ENCODE results near the gene GLIPR1L2. TPM values are rescaled to one million over a fixed set of nuclear protein-coding genes. Genes with fewer than 3 reads are reported as not detected.
"Not testable (repeated sequence)": the region's sequence is repeated elsewhere in the genome, so short reads cannot be mapped to it uniquely, and the experiment has no call there.

GLIPR1L2 gene
- total RNA-seq, 2 experiments from 2014 or later = not detected

- ChIA-PET CTCF (no interaction called here), POLR2A (no interaction called here)
Observed at GRCh38 chr12:75427491-75427890, 36.6 kb downstream of the GLIPR1L2 start.

DNA sequence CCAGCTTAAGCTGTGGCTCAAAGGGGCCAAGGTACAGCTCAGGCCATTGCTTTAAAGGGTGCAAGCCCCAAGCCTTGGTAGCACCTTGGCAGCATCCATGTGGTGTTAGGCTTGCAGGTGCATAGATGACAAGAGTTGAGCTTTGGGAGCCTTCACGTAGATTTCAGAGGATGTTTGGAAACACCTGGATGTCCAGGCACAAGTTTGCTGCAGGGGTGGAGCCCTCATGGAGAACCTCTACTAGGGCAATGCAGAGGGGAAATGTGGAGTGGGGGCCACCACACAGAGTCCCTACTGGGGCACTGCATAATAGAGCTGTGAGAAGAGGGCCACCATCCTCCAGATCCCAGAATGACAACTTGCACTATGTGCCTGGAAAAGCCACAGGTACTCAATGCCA lies 37.9 kb downstream of the GLIPR1L2 start:
- ChIA-PET POLR2A (no interaction called here), CTCF (no interaction called here)

GRCh38 chr12:75432924-75433323 lies 42.0 kb downstream of the GLIPR1L2 start:
- CTCF ChIA-PET = no interaction called here

DNA sequence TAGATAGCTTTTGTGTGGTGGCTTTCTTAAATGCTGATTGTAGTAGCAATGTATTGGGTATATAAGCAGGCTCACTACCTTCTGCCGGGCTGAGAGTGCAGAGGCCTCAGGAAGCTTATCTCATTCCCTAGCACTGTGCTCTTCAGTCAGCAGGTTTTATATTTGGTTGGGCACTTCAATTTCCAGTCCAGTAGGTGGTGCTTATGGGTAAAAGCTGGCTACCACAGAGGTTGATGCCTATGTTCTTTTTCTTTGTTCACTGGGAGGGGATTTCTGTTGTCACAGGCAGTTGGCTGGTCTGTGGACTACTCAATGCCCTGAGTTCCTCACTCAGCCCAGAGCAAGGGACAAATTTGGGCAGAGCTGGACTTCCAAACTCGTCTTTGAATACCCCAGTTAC lies 46.7 kb downstream of the GLIPR1L2 start:
- CTCF ChIA-PET = interaction anchor here (1.1 to 1.4 kb wide), 3 partner anchors 30 to 70 kb away, joined by 3 to 6 read pairs (median 4); no protein-coding TSS in a partner anchor
- POLR2A ChIA-PET = no interaction called here

More at GRCh38 chr12:75432924-75433323, 42.0 kb downstream of the GLIPR1L2 start:
- POLR2A ChIA-PET = no interaction called here

DNA sequence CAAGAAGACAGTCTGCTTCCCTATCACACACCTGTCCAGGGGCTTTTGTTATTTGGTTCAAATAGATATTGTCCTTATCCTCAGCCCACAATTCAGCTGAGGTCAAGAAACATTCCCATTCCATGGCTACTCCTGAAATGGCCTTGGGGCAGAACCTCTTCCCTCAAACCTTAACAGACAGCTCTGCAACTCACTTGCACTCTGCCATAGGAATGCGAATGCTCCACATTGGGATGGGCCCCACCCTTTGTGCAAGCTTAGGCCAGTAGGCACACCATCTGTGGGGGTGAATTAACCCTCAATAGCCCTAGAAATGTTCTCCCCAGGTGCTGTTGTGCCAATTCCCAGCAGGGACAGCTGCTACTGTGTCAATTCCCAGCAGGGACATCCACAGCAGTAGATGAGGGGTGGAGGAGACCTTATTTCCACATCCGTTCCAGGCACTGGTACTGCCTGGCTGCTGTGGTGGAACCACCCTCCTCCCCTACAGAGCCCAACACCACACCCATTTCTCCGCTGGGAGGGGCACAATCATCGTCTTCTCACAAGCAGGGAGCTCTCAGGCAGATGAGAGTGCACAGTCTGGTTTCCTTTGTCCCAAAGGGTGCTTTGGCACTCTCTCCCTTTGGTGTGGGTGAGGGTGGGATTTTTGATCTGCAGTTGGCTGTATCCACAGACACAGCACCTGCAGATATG lies 47.3 kb downstream of the GLIPR1L2 start:
- ChIA-PET POLR2A (no interaction called here), CTCF (interaction anchor here (1.1 to 1.4 kb wide), 3 partner anchors 31 to 70 kb away, joined by 3 to 6 read pairs (median 4); no protein-coding TSS in a partner anchor)

- POLR2A ChIA-PET = no interaction called here
- CTCF ChIA-PET = no interaction called here
Observed at GRCh38 chr12:75439048-75439447, 48.2 kb downstream of the GLIPR1L2 start.

- ChIA-PET CTCF (no interaction called here), POLR2A (no interaction called here)
Observed at GRCh38 chr12:75439930-75440329, 49.0 kb downstream of the GLIPR1L2 start.

- POLR2A ChIA-PET, CTCF ChIA-PET: not testable (repeated sequence)
Observed at GRCh38 chr12:75441687-75442449, 51.0 kb downstream of the GLIPR1L2 start.

- CTCF ChIA-PET, POLR2A ChIA-PET: not testable (repeated sequence)
Observed at GRCh38 chr12:75442454-75442853, 51.6 kb downstream of the GLIPR1L2 start.

GRCh38 chr12:75443709-75444108 lies 52.8 kb downstream of the GLIPR1L2 start:
- ChIA-PET POLR2A (no interaction called here), CTCF (no interaction called here)

GRCh38 chr12:75444429-75445136 lies 53.7 kb downstream of the GLIPR1L2 start:
- ChIA-PET CTCF (no interaction called here), POLR2A (no interaction called here)

- CTCF ChIA-PET, POLR2A ChIA-PET: not testable (repeated sequence)
Observed at GRCh38 chr12:75445137-75445507, 54.2 kb downstream of the GLIPR1L2 start.

DNA sequence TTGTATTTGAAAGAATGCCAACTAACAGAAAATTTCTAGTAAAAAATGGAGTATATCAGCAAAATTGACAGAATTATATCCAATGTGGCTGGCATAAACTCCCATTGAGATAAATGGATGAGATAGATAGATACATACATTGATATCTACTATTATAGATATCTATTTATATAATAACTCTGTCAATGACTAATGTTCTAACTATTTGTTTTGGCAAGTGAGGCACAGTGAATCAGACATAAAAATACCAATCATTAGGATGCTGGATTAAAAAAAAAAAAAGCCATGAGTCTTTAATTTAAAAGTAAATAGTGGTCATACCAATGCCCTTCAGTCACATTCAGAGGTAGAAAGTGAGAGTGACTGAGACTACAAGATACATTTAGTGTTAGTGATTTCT lies 56.0 kb downstream of the GLIPR1L2 start:
- ChIA-PET POLR2A (no interaction called here), CTCF (no interaction called here)

DNA sequence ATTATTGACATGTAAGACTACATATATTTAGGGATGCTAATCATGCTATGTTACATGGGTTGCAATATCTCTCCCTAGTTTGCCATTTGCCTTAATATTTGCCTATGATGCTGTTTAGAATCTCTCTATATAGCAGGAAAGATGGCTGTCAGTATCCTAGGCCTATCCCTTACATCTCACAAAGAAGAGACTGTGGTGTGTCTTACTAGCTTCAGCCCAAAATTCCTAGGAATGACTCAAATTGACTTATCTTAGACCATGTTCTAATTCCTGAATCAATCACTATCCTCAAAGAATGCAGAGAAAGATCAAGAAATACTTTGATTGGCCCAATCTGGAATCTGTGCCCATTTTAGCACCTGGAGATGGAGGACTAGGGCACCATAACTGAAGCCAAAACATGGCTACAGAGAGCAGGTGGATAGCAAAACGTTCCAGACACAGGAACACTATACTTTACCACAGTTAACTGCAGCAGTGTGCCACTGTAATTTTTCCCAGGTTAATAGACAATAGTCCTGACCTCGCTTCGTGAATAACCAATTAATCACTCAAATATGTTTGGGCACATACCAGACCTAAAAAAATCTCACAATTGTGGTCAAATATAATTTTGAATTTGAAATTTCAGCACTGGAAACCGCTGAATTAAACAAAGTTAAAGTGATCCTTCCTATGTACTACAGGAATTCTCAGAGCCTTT lies 57.0 kb downstream of the GLIPR1L2 start:
- POLR2A ChIA-PET = no interaction called here

GRCh38 chr12:75452675-75453330 lies 61.9 kb downstream of the GLIPR1L2 start:
- ChIA-PET POLR2A (no interaction called here), CTCF (no interaction called here)

More for the DNA sequence above, 57.0 kb downstream of the GLIPR1L2 start:
- CTCF ChIA-PET = no interaction called here

DNA sequence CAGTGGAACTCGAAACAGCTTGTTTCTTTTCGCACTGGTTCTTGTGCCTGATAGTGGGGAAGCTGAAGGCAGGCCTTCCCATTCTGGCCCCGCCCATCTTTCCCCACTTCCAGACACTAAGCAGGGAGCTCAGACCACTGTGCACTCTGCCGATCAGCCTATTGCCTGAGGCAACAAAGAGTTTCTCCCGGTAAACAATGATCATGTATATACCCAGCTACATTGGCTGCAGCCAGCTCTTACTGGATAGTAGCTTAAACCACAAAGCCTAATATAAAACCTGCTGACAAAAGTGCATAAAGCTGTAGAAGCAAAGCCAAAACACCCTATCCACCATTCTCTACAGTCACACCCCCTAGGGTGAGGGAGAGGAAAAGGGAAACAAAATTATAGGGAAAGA lies 65.0 kb downstream of the GLIPR1L2 start:
- ChIA-PET POLR2A (interaction anchor here (0.6 kb wide), 1 partner anchor 14 kb away, joined by 8 read pairs; no protein-coding TSS in a partner anchor), CTCF (interaction anchor here (1.5 kb wide), 1 partner anchor 25 kb away, joined by 8 read pairs; the partner anchor contains the start of gene GLIPR1)

DNA sequence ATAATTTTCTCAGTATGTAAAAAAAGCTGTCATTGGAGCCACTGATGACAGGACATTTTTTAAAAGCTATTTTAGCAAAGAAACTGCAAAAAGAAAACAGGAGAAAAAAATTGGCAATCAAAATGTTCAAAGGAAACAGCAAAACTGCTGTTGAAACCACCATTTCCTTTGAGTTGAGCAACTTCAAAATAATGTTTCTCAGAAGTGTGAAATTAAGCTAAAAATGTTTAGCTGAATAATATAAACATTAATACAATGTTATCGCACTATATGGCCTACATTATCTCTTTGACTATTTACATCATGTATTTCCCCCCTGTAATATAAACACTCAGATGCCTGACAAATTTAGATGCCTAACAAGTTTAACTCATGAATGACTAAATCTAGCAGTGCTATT lies 66.3 kb downstream of the GLIPR1L2 start:
- CTCF ChIA-PET = interaction anchor here (1.5 kb wide), 1 partner anchor 24 kb away, joined by 8 read pairs; the partner anchor contains the start of gene GLIPR1
- POLR2A ChIA-PET = no interaction called here

DNA sequence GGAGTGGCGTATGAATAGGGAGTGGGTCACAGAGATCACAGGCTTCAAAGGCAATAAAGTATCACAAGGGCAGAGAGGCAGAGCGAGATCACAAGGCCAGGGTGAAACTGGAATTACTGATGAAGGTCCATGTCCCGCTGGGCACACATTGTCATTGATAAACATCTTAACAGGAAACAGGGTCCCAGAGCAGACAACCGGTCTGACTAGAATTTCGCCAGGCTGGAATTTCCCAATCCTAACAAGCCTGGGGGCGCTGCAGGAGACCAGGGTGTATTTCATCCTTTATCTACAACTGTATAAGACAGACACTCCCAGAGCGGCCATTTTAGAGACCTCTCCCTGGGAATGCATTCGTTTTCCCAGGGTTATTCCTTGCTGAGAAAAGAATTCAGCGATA lies 67.0 kb downstream of the GLIPR1L2 start:
- POLR2A ChIA-PET, CTCF ChIA-PET: not testable (repeated sequence)

DNA sequence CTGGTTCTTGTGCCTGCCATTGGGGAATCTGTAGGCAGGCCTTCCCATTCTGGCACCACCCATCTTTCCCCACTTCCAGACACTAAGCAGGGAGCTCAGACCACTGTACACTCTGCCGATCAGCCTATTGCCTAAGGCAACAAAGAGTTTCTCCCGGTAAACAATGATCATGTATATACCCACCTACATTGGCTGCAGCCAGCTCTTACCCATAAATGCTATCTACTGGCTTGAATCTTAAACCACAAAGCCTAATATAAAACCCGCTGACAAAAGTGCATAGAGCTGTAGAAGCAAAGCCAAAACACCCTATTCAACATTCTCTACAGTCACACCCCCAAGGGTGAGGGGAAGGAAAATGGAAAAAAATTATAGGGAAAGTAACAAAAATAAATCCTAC lies 68.9 kb downstream of the GLIPR1L2 start:
- CTCF ChIA-PET = no interaction called here
- POLR2A ChIA-PET = no interaction called here

GRCh38 chr12:75460204-75460603 lies 69.3 kb downstream of the GLIPR1L2 start:
- ChIA-PET POLR2A (no interaction called here), CTCF (no interaction called here)
